Measurements from ENCODE around the gene WNK1.

The WNK1 gene

GRCh38 chr12:954741-955140 lies 202.4 kb downstream of the WNK1 start:
- DNase-seq (ENCODE audit: low spot score) = no peak

GRCh38 chr12:955939-956338 lies 203.6 kb downstream of the WNK1 start:
- DNase-seq (ENCODE audit: low spot score) = no peak

GRCh38 chr12:958588-959123 lies 206.3 kb downstream of the WNK1 start:
- DNase-seq (ENCODE audit: low spot score) = no peak
